Natural killer cell (primary cell): Measurements from ENCODE around the gene MAG. TPM values are rescaled to one million over a fixed set of nuclear protein-coding genes. Genes with fewer than 3 reads are reported as not detected.

Experiments
- ATAC-seq, 3 donors: fragments of 150-1000 bp in 2 of 3; fragments of 200-7000 bp in 1 of 3; cut with Tn5 transposase; 1 replicate in 1 of 3; 2 replicates in 2 of 3; pipeline ENCODE4 v1.10.0; 2021; ENCODE audit warnings: mild to moderate bottlenecking in 2 of 3, moderate library complexity in 2 of 3
- DNase-seq, 2 donors: peaks; one replicate each; pipeline versions ENCODE4 v3.0.0 to v3.0.0-alpha.2; 2013 to 2021; ENCODE audit warnings: mixed read lengths in 1 of 2
- H3K27ac ChIP-seq: one replicate; pipeline ENCODE4 v1.5.1; 2013; ENCODE audit warnings: mild to moderate bottlenecking, low read length
- H3K27me3 ChIP-seq: one replicate; pipeline ENCODE4 v1.6.1; 2013; ENCODE audit warnings: low read length; ENCODE audit not compliant: control insufficient read depth, insufficient read depth
- H3K36me3 ChIP-seq: one replicate; pipeline ENCODE4 v1.6.1; 2013; ENCODE audit warnings: low read length; ENCODE audit not compliant: control insufficient read depth, insufficient read depth
- H3K4me1 ChIP-seq: one replicate; pipeline ENCODE4 v1.6.1; 2013; ENCODE audit warnings: low read length; ENCODE audit not compliant: control insufficient read depth, insufficient read depth
- H3K4me3 ChIP-seq: one replicate; pipeline ENCODE4 v1.5.1; 2013; ENCODE audit warnings: low read length
- H3K9me3 ChIP-seq: one replicate; pipeline ENCODE4 v1.6.1; 2013; ENCODE audit warnings: low read length; ENCODE audit not compliant: control insufficient read depth, insufficient read depth
- H3K27ac Mint-ChIP-seq, 2 donors: one replicate each; pipeline ENCODE4 v1.8.0; 2022; ENCODE audit warnings: mild to moderate bottlenecking in 2 of 2, mixed read lengths in 2 of 2, moderate library complexity in 1 of 2
- H3K27me3 Mint-ChIP-seq, 2 donors: one replicate each; pipeline ENCODE4 v1.8.0; 2022; ENCODE audit warnings: low read depth in 2 of 2, mixed read lengths in 2 of 2
- H3K36me3 Mint-ChIP-seq: one replicate; pipeline ENCODE4 v1.8.0; 2022; ENCODE audit warnings: mixed read lengths
- H3K4me1 Mint-ChIP-seq, 2 donors: one replicate each; pipeline ENCODE4 v1.8.0; 2022; ENCODE audit warnings: mixed read lengths in 2 of 2
- H3K4me3 Mint-ChIP-seq: one replicate; pipeline ENCODE4 v1.8.0; 2022; ENCODE audit warnings: mild to moderate bottlenecking, moderate library complexity, mixed read lengths
- H3K9me3 Mint-ChIP-seq, 2 donors: one replicate each; pipeline ENCODE4 v1.8.0; 2022; ENCODE audit warnings: mixed read lengths in 2 of 2
- CTCF ChIP-seq: fragments of 200-600 bp; IDR thresholded peaks from one replicate; pipeline ENCODE4 v1.8.0; 2022; ENCODE audit warnings: antibody characterized with exemption
- WGBS: methylation state at CpG from one replicate; pipeline ENCODE4 v1.1.7; 2013; ENCODE audit warnings: missing lambda C conversion rate; ENCODE audit not compliant: insufficient coverage; 5-methylcytosine and 5-hydroxymethylcytosine counted together
- intact Hi-C: fragments of 100-400 bp; cut with micrococcal nuclease; formaldehyde crosslinking; loops from one replicate; pipeline ENCODE4 v1.14.2; 2022
- total RNA-seq, 4 donors: library from RNA; stranded (reverse); fragments of 120-200 nt in 1 of 4; gene quantifications; one replicate each; pipeline versions ENCODE4 v1.2.3 to v1.2.4, GENCODE V29; 2013 to 2022

The MAG gene
- total RNA-seq, 3 donors from 2014 or later (not counting 1 experiment from before 2014, with no cell fraction given) = not detected

- H3K27ac Mint-ChIP-seq = no peak overlapping the region
- peaks cover 0 to 5% of the 10 kb centered on the region in 2 donors for H3K4me1 Mint-ChIP-seq
- Histone ChIP-seq H3K27me3 (no peaks in the 10 kb centered on the region), H3K4me3 (no peak overlapping the region), H3K4me1 (peaks cover 2% of the 10 kb centered on the region), H3K9me3 (no peaks in the 10 kb centered on the region), H3K36me3 (peaks cover 1% of the 10 kb centered on the region), H3K27ac (no peak overlapping the region)
- no peak overlapping the region for H3K4me3 Mint-ChIP-seq
- intact Hi-C loops = no loop called here
- H3K36me3 Mint-ChIP-seq = no peaks in the 10 kb centered on the region
- WGBS = 59% methylated on average over 2 of the region's 2 CpGs
- no peaks in the 10 kb centered on the region for H3K27me3 Mint-ChIP-seq
- DNase-seq = no peak
- no peak for TF ChIP-seq CTCF
- H3K9me3 Mint-ChIP-seq = no peaks in the 10 kb centered on the region
- ATAC-seq = no peak
Observed at GRCh38 chr19:35256566-35256965, 35.4 kb upstream of the MAG start.

DNA sequence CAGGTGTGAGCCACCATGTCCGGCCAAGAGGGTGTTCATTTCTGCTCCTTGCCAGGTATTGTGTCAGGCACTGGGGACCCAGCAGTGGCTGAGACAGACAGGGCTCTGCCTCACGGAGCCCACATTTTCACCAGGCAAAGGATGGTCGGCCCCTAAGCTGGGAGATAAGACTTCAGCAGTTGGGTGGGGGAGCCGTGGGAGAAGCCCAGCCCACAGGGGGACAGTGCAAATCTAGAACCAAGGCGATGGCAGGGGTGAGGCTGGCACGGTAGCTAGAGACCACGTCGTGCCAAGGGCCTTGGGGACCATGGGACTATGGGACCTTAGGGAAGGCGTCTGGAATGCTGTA is 34.9 kb upstream of the MAG start:
- Histone ChIP-seq H3K27me3 (no peaks in the 10 kb centered on the region), H3K4me3 (no peak overlapping the region), H3K36me3 (peaks cover 1% of the 10 kb centered on the region), H3K27ac (no peak overlapping the region), H3K4me1 (peaks cover 2% of the 10 kb centered on the region), H3K9me3 (no peaks in the 10 kb centered on the region)
- Mint-ChIP-seq H3K9me3 (no peaks in the 10 kb centered on the region), H3K27me3 (no peaks in the 10 kb centered on the region), H3K27ac (no peak overlapping the region), H3K4me1 (peaks cover 0 to 5% of the 10 kb centered on the region in 2 donors), H3K4me3 (no peak overlapping the region), H3K36me3 (no peaks in the 10 kb centered on the region)
- peak in 1 of 2 donors; percentile 11 for DNase-seq
- no peak for ATAC-seq
- intact Hi-C loops = no loop called here
- no peak for TF ChIP-seq CTCF
- 93% methylated on average over 9 of the region's 9 CpGs for WGBS

DNA sequence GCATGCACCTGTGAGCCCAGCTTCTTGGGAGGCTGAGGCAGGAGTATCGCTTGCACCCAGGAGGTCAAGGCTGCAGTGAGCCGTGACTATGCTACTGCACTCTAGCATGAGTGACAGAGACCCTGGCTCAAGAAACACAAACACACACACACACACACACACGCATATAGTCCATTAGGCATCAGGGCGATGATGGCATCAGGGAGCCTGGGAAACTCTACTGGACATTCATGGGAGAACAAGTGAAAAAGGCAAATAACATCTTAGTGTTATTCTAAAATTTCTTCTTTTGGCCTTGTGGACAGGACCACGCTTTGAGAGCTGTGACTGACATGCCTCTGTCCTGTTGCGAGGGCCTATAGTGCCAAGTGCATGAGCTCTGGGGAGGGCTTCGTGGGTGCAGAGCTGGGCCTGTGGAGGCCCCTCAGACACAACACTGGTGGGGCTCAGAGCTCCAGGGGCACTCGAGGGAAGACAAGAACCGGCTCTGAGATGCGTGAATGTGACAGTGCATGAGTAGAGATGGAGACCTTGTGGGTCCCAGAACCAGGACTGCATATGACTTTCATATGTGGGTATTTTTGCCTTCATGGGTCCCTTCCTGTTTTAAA is 31.2 kb upstream of the MAG start:
- peaks cover 17 to 20% of the 10 kb centered on the region in 2 donors for H3K4me1 Mint-ChIP-seq
- no peak for ATAC-seq
- WGBS = 81% methylated on average over 10 of the region's 10 CpGs
- H3K36me3 Mint-ChIP-seq = no peaks in the 10 kb centered on the region
- DNase-seq = peak in 1 of 2 donors; percentile 12
- peaks cover 19% of the 10 kb centered on the region for H3K4me1 ChIP-seq
- no peak overlapping the region for H3K4me3 Mint-ChIP-seq
- H3K27me3 Mint-ChIP-seq = no peaks in the 10 kb centered on the region
- no peak overlapping the region for H3K4me3 ChIP-seq
- H3K27ac ChIP-seq = no peak overlapping the region
- no peaks in the 10 kb centered on the region for H3K9me3 ChIP-seq
- no peak for TF ChIP-seq CTCF
- H3K27me3 ChIP-seq = no peaks in the 10 kb centered on the region
- H3K36me3 ChIP-seq = no peaks in the 10 kb centered on the region
- H3K9me3 Mint-ChIP-seq = no peaks in the 10 kb centered on the region
- no peak overlapping the region for H3K27ac Mint-ChIP-seq
- intact Hi-C loops = loop anchor here (10.0 kb wide), 1 partner anchor 204 kb away; no protein-coding TSS in a partner anchor
